HK-2 (cell line): ENCODE data around the gene DOHH.

Source experiments
- DNase-seq: peaks from one replicate; pipeline ENCODE4 v3.0.0-alpha.2; 2018; ENCODE audit not compliant: unreplicated experiment

DOHH gene

GRCh38 chr19:3503036-3503572 lies 2.6 kb upstream of the DOHH start:
- DNase-seq = no peak

GRCh38 chr19:3501780-3502179 lies 1.3 kb upstream of the DOHH start:
- DNase-seq = no peak

GRCh38 chr19:3499738-3500428 lies 591 bp downstream of the DOHH start:
- no peak for DNase-seq

GRCh38 chr19:3497757-3498520 lies 2.5 kb downstream of the DOHH start:
- DNase-seq = no peak

GRCh38 chr19:3496392-3497273 lies 3.8 kb downstream of the DOHH start:
- DNase-seq = no peak

GRCh38 chr19:3494559-3494958 lies 5.9 kb downstream of the DOHH start:
- DNase-seq = no peak

- DNase-seq = no peak
Observed at GRCh38 chr19:3494051-3494450, 6.4 kb downstream of the DOHH start.

GRCh38 chr19:3493651-3494050 lies 6.8 kb downstream of the DOHH start:
- DNase-seq = no peak

GRCh38 chr19:3492919-3493318 lies 7.6 kb downstream of the DOHH start:
- DNase-seq = no peak

DNA sequence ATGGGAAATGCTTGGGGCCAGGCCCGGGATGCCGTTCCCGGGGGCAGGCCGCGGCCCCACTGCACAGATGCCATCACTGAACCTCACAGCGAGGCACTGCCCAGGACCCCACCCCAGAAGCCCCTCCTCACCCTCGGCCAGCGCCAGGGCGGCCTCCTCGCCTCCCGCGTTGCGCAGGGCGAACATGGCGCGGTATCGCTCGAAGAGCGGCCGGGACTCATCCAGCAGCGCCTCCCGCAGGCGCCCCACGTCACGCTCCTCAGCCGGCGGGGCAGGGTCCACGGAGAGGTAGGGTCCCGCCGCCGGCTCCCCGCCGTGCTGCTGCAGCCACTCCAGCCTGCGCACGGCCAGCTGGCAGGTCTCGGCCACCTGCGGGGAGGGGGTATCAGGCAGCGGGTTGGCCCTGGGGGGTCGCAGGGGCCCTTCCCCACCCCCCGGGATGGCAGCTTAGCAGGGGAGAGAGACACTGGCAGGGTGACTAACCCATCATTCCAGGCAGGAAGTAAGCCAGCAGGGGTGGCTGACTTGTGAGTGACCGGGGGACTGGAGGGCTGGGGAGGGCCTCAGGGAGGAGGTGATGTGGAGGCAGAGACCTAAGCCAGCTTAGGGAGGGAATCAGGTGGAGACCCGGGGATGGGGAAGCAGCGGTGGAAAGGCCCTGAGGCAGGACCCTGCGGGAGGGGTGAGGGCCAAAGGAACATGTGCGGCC lies 8.2 kb downstream of the DOHH start:
- no peak for DNase-seq

GRCh38 chr19:3491396-3492119 lies 8.9 kb downstream of the DOHH start:
- no peak for DNase-seq

DNA sequence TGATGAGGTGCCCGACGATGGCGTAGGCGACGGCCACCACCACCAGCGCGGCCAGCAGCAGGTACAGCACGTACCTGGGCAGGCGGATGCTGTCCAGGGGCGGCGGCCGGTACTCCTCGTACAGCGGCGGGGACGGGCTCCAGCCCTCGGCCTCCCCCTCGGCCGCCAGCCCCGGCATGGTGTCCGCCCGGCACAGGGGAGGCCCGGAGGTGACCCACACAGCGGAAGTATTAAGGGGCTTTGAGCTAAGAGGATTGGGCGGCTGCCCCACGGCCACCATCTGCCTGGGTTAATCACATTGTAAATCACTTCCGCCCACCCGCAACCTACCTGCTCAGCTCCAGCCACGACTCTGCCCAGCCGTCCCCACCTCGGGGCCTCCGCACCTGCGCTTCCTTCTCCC lies 17.2 kb downstream of the DOHH start, which contains the start of gene SMIM44:
SMIM44 (minus strand) TSS at position 216 of the 403 bp plus-strand sequence; CDS start at position 178, 38 bp downstream.
- DNase-seq = no peak

- DNase-seq = no peak
Observed at GRCh38 chr19:3482507-3483225, 17.8 kb downstream of the DOHH start.

DNA sequence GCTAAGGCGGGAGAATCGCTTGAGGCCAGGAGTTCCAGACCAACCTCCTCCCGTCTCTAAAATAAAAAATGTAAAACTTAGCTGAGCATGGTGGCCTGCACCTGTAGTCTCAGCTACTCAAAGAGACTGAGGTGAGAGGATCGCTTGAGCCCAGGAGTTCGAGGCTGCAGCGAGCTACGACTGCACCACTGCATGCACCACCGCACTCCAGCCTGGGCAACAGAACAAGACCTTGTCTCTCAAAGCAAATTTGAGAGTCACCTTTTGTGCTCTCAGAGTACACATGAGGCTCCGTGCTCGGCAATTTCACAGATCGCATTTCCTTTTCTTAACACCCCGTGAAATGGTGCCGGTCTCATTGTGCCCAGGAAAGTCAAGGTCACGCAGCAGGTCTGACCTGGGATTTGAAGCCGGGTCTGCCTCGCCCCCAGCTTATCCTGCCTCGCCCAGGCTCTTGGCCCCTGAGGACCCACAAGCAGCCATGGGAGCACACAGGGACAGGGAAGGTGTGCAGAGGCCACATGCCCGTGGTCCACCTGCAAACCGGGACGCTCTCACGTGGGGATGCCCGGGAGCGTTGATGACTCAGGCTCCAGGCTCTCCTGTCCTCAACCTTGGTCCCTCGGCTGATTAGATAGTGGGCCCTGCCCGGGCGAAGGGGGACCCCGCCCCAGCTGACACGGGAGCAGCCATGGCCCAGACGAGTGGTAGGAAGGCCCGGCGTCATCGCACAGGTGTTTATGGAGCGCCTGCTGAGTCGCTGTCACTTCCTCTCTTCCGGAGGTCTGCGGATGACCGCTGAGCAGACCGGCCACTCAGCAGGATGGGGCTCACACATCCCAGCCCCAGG lies 19.0 kb downstream of the DOHH start:
- DNase-seq = no peak

DNA sequence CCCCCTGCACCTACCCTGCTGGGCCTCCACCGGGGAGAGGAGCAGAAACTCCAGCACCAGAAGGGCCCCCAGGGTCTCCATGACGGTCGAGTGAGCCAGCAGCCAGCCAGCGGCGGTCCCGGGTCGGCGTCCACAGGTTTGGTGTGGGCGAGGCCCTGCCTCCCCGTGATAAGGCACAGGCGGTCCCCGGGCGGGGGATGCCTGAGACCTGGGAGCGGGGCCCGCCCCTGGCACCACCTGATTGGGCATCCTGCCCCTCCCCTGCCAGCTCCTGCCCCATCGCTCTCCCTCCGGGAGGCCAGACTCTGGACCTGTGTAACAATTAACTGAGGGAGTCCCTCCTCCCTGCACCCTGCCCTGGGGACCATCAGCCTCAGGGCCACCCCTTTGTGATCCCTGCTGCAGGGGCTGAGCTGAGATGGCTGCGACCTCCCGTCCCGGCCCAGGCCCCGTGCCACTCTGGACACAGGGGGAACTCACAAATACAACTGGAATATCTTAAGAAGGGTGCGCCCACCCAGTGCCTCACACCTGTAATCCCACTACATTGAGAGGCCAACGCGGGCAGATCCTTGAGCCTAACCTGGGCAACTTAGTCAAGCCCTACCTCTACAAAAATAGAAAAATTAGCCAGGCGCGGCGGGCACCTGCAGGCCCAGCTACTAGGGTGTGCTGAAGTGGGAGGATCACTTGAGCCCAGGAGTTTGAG lies 19.9 kb downstream of the DOHH start, which contains the start of gene SMIM24:
SMIM24 (minus strand) TSS at position 143 of the 709 bp plus-strand sequence; CDS start at position 81, 62 bp downstream.
- peak; percentile 62 for DNase-seq

- DNase-seq = no peak
Observed at GRCh38 chr19:3479834-3480215, 20.6 kb downstream of the DOHH start.

- DNase-seq = no peak
Observed at GRCh38 chr19:3479177-3479833, 21.2 kb downstream of the DOHH start.
